ENCODE measurements around the gene NOXO1. TPM values are rescaled to one million over a fixed set of nuclear protein-coding genes. Genes with fewer than 3 reads are reported as not detected.
A peak's percentile ranks its signal among the peaks of the same experiment; 100 is the strongest.

The NOXO1 gene
- total and polyA plus RNA-seq, 11 donors: 0.06 to 0.15 TPM; not detected in 9

DNA sequence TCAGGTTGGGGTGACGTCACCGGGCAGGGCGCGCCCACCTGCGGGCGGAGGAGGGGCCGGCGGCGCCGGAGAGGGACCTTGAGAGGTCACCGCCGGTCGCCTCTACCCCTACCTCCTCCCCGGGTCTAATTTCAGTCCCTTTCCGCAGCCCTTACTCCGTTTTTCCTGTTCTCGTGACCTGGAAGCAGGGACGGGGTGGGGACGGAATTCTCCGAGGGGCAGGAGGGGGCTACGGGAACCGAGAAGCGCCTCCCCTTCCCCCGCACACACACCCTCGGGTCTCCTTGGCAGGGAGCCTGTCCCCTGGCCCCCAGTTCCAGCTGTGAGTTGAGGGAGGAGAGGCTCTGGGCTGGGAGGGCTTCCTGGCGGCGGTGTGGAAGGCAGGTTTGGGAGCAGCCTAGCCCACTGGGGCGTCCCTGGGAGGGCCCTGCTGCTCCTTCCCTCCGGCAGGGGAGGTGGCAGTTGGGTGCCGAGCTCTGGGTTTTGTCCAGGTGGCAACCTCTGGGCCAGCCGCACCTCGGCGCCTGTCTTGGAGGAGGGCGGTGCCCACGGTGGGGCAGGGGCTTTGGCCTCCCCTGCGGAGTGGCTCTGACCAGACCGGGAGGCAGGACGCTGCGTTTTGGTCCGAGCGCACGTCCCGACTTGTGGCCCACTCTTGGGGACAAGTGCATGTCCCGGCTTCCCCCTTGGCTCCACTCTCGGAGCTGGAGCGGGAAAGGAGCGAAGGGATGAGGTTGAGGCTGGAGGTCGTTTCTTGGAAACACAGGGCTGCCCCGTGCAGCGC lies 9.3 kb upstream of the NOXO1 start:
- peak overlapping the region in 7 of 12 donors; percentile 13 to 59 (median 30) for H3K4me3 ChIP-seq
- no peak for TF ChIP-seq POLR2A (IDR thresholded peaks at IDR 0.05)
- TF ChIP-seq, protein P1, sequence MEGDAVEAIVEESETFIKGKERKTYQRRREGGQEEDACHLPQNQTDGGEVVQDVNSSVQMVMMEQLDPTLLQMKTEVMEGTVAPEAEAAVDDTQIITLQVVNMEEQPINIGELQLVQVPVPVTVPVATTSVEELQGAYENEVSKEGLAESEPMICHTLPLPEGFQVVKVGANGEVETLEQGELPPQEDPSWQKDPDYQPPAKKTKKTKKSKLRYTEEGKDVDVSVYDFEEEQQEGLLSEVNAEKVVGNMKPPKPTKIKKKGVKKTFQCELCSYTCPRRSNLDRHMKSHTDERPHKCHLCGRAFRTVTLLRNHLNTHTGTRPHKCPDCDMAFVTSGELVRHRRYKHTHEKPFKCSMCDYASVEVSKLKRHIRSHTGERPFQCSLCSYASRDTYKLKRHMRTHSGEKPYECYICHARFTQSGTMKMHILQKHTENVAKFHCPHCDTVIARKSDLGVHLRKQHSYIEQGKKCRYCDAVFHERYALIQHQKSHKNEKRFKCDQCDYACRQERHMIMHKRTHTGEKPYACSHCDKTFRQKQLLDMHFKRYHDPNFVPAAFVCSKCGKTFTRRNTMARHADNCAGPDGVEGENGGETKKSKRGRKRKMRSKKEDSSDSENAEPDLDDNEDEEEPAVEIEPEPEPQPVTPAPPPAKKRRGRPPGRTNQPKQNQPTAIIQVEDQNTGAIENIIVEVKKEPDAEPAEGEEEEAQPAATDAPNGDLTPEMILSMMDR (IDR thresholded peaks at IDR 0.05): no peak
- H3K27ac ChIP-seq: no peak overlapping the region
- no peaks in the 10 kb centered on the region for H3K9me3 ChIP-seq
- intact Hi-C loops (cut with DNase I): loop anchor here in 1 of 10 donors (10.0 kb wide), 1 partner anchor 126 kb away; no protein-coding TSS in a partner anchor
- no peak for DNase-seq
- H3K36me3 ChIP-seq: peaks cover 0 to 18% (median 11%) of the 10 kb centered on the region in 9 donors
- H3K4me1 ChIP-seq: peaks cover 5 to 36% (median 18%) of the 10 kb centered on the region in 12 donors
- no peak for ATAC-seq
- H3K27me3 ChIP-seq: peaks cover 11 to 39% (median 30%) of the 10 kb centered on the region in 9 donors
- WGBS, 4 donors: 4 to 6% (median 5%) methylated on average over 42 to 50 of the region's 50 CpGs

- TF ChIP-seq POLR2A (IDR thresholded peaks at IDR 0.05): no peak
- TF ChIP-seq, protein P1 (IDR thresholded peaks at IDR 0.05): no peak
- peaks cover 11 to 39% (median 30%) of the 10 kb centered on the region in 9 donors for H3K27me3 ChIP-seq
- peak overlapping the region in 5 of 12 donors; percentile 28 to 59 (median 30) for H3K4me3 ChIP-seq
- no peaks in the 10 kb centered on the region for H3K9me3 ChIP-seq
- ATAC-seq (no peak), DNase-seq (no peak)
- no peak overlapping the region for H3K27ac ChIP-seq
- H3K4me1 ChIP-seq: peaks cover 6 to 41% (median 22%) of the 10 kb centered on the region in 12 donors
- intact Hi-C loops (cut with DNase I): loop anchor here in 1 of 10 donors (10.0 kb wide), 1 partner anchor 125 kb away; no protein-coding TSS in a partner anchor
- WGBS, 4 donors: 0 to 2% (median 1%) methylated on average over 3 to 25 of the region's 25 CpGs
- peaks cover 0 to 20% (median 13%) of the 10 kb centered on the region in 9 donors for H3K36me3 ChIP-seq
These were observed 8.8 kb upstream of the NOXO1 start for GRCh38 chr16:1990101-1990350.

- no peak for DNase-seq
- WGBS, 4 donors: 5 to 21% (median 10%) methylated on average over 15 to 67 of the region's 67 CpGs
These were observed 8.2 kb upstream of the NOXO1 start, which contains the start of gene SYNGR3 for GRCh38 chr16:1989209-1990100. Gene SYNGR3 (plus strand): TSS chr16:1989970. CDS start chr16:1990103, 133 bp downstream.

More at GRCh38 chr16:1989209-1990100, 8.2 kb upstream of the NOXO1 start, which contains the start of gene SYNGR3:
- H3K36me3 ChIP-seq: peaks cover 0 to 20% (median 13%) of the 10 kb centered on the region in 9 donors
- TF ChIP-seq, protein P1 (IDR thresholded peaks at IDR 0.05): no peak
- TF ChIP-seq POLR2A (IDR thresholded peaks at IDR 0.05): no peak
- H3K4me1 ChIP-seq: peaks cover 8 to 47% (median 27%) of the 10 kb centered on the region in 12 donors
- no peak for ATAC-seq
- peak within 1 kb of the TSS in 7 of 12 donors; percentile 13 to 59 (median 30) for H3K4me3 ChIP-seq
- no peak within 1 kb of the TSS for H3K27ac ChIP-seq
- H3K9me3 ChIP-seq: no peaks in the 10 kb centered on the region
- peaks cover 11 to 39% (median 30%) of the 10 kb centered on the region in 9 donors for H3K27me3 ChIP-seq
- intact Hi-C loops (cut with DNase I): loop anchor here in 1 of 10 donors (10.0 kb wide), 1 partner anchor 125 kb away; no protein-coding TSS in a partner anchor

Data from heart left ventricle (tissue), 16 donors.